ENCODE data around the gene PTPN14. TPM values are rescaled to one million over a fixed set of nuclear protein-coding genes. Genes with fewer than 3 reads are reported as not detected.
"Not testable (repeated sequence)": the region's sequence is repeated elsewhere in the genome, so short reads cannot be mapped to it uniquely, and the experiment has no call there.

PTPN14 gene
- total RNA-seq, 4 donors from 2014 or later, result 4.5 to 9.7 (median 7.1) TPM

DNA sequence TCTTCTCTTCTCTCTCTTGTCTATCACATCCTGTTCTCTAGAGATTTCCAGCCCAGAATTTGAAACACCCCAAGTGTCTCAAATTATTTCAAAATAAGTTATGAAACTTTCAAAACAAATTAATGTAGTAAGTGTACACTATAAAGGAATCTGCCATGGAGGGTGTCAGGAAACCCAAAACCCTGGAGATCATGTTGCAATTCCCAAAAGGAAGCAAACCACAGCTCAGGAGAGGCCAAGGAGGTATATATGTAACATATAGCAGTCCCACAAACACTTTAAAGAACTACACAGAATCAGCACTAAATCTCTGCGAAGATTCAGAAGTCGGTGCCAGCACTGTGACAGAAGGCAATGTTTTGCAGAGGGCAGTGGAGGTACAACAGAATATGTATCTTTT, 26.6 kb downstream of the PTPN14 start:
- no peak for DNase-seq
- TF ChIP-seq EP300 (IDR thresholded peaks at IDR 0.05; ENCODE audit: low read depth), result no peak
- TF ChIP-seq, protein P1, sequence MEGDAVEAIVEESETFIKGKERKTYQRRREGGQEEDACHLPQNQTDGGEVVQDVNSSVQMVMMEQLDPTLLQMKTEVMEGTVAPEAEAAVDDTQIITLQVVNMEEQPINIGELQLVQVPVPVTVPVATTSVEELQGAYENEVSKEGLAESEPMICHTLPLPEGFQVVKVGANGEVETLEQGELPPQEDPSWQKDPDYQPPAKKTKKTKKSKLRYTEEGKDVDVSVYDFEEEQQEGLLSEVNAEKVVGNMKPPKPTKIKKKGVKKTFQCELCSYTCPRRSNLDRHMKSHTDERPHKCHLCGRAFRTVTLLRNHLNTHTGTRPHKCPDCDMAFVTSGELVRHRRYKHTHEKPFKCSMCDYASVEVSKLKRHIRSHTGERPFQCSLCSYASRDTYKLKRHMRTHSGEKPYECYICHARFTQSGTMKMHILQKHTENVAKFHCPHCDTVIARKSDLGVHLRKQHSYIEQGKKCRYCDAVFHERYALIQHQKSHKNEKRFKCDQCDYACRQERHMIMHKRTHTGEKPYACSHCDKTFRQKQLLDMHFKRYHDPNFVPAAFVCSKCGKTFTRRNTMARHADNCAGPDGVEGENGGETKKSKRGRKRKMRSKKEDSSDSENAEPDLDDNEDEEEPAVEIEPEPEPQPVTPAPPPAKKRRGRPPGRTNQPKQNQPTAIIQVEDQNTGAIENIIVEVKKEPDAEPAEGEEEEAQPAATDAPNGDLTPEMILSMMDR (IDR thresholded peaks at IDR 0.05), result no peak
- TF ChIP-seq POLR2A (IDR thresholded peaks at IDR 0.05), result no peak
- no peak for TF ChIP-seq POLR2AphosphoS5 (IDR thresholded peaks at IDR 0.05)
- intact Hi-C loops (cut with DNase I; ENCODE audit: low total_unique reads) (no loop called here), in situ Hi-C loops (cut with MboI; ENCODE audit: low pct_ligation_motif_present in 1 of 4, low pct_unique_long_range_greater_than_20kb in 1 of 4, low sequenced_read_pairs in 3 of 4) (no loop called here)
- Histone ChIP-seq H3K9me3 (no peaks in the 10 kb centered on the region), H3K27ac (no peak overlapping the region), H3K4me1 (peaks cover 0 to 5% (median 0%) of the 10 kb centered on the region in 4 donors), H3K4me3 (no peak overlapping the region), H3K36me3 (no peaks in the 10 kb centered on the region), H3K27me3 (no peaks in the 10 kb centered on the region)
- 65 to 76% methylated on average over 2 of the region's 2 CpGs for WGBS, 2 donors (ENCODE audit: low coverage in 1 of 2)

DNA sequence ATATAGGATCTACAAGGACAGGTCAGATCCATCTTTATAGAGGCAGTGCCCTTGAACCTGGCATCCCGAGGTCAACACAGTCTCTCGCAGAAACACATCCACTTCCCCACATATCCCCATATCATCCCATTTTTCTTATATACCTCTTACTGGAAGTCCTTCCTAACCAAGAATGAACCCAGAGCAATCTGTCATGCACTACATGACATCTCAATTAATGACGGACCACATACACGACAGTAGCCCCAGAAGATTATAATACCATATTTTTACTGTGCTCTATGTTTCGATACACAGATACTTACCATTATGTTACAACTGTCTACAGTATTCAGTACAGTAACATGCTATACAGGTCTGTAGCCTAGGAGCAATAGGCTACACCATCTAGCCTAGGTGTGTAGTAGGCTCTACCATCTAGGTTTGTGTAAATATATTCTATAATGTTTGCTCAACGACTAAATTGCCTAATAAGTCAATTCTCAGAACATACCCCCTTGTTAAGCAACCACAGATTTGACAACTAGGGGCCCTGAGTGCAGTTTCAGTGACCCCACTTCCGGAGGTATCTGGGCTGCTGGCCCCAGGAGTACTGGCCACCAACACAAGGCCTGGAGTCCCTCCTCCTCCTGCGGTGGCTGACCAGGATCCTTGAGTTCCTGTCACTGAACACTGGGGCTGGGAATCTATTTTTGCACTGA, 28.1 kb downstream of the PTPN14 start:
- in situ Hi-C loops (cut with MboI; ENCODE audit: low pct_ligation_motif_present in 1 of 4, low pct_unique_long_range_greater_than_20kb in 1 of 4, low sequenced_read_pairs in 3 of 4), result no loop called here
- H3K27ac ChIP-seq, result no peak overlapping the region
- WGBS, 2 donors (ENCODE audit: low coverage in 1 of 2), result 89 to 90% methylated on average over 6 to 8 of the region's 8 CpGs
- intact Hi-C loops (cut with DNase I; ENCODE audit: low total_unique reads), result no loop called here
- H3K27me3 ChIP-seq, result no peaks in the 10 kb centered on the region
- no peaks in the 10 kb centered on the region for H3K36me3 ChIP-seq
- no peak overlapping the region for H3K4me3 ChIP-seq
- DNase-seq, result no peak
- H3K4me1 ChIP-seq, result peaks cover 0 to 5% (median 0%) of the 10 kb centered on the region in 4 donors
- no peaks in the 10 kb centered on the region for H3K9me3 ChIP-seq
- TF ChIP-seq POLR2A (IDR thresholded peaks at IDR 0.05), result no peak
- no peak for TF ChIP-seq POLR2AphosphoS5 (IDR thresholded peaks at IDR 0.05)
- no peak for TF ChIP-seq EP300 (IDR thresholded peaks at IDR 0.05; ENCODE audit: low read depth)
- TF ChIP-seq, protein P1 (IDR thresholded peaks at IDR 0.05), result no peak

DNA sequence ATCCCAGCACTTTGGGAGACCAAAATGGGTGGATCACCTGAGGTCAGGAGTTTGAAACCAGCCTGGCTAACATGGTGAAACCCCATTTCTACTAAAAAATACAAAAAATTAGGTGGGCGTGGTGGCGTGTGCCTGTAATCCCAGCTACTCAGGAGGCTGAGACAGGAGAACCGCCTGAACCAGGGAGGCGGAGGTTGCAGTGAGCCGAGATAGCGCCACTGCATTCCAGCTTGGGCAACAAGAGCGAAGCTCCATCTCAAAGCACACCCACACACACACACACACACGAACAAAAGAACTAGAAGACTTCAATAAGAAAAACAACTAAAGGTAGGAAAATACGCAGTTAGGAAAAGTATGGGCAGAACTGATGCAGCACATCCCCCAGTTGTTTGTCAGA, 29.9 kb downstream of the PTPN14 start:
- DNase-seq; H3K4me3 ChIP-seq; H3K27me3 ChIP-seq; H3K27ac ChIP-seq; H3K9me3 ChIP-seq; in situ Hi-C loops (cut with MboI; ENCODE audit: low pct_ligation_motif_present in 1 of 4, low pct_unique_long_range_greater_than_20kb in 1 of 4, low sequenced_read_pairs in 3 of 4); intact Hi-C loops (cut with DNase I; ENCODE audit: low total_unique reads); H3K4me1 ChIP-seq; H3K36me3 ChIP-seq: not testable (repeated sequence)
- WGBS, 2 donors (ENCODE audit: low coverage in 1 of 2), result 94 to 97% methylated on average over 9 of the region's 9 CpGs

DNA sequence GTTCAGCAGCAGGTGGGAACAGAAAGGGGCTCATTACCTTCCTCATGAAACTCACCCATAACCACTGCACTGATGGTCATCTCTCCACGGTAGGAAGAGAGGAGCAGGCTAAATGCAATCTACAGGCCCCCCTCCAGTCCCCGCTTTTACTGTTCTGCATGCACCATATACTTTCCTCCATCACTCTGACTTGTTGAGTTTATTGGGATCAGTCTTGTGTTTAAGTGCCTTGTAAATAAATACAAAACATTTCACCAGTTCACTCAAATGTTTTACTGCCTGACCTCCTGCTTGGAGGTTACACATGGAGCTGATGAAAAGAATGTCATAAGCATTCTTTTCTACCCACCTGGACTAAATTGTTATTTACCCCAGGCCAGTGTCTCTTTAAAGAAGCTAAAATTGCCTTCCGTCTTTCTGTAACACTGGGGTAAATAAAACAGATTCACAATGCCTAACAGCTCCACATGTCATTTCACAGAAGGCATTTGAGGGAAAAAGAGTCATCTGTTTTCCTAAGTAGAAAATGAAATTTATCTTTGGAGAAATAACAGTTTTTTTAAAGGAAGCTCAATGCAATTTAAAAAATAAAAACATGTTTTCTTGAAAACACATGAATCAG, 30.7 kb downstream of the PTPN14 start:
- TF ChIP-seq, protein P1 (IDR thresholded peaks at IDR 0.05), result no peak
- no peak for TF ChIP-seq POLR2AphosphoS5 (IDR thresholded peaks at IDR 0.05)
- TF ChIP-seq EP300 (IDR thresholded peaks at IDR 0.05; ENCODE audit: low read depth), result no peak
- no peak for TF ChIP-seq POLR2A (IDR thresholded peaks at IDR 0.05)
- Histone ChIP-seq H3K27me3 (no peaks in the 10 kb centered on the region), H3K9me3 (no peaks in the 10 kb centered on the region), H3K4me3 (no peak overlapping the region), H3K4me1 (peaks cover 0 to 18% (median 7%) of the 10 kb centered on the region in 4 donors), H3K36me3 (no peaks in the 10 kb centered on the region), H3K27ac (no peak overlapping the region)
- 83 to 90% methylated on average over 3 of the region's 3 CpGs for WGBS, 2 donors (ENCODE audit: low coverage in 1 of 2)
- intact Hi-C loops (cut with DNase I; ENCODE audit: low total_unique reads) (no loop called here), in situ Hi-C loops (cut with MboI; ENCODE audit: low pct_ligation_motif_present in 1 of 4, low pct_unique_long_range_greater_than_20kb in 1 of 4, low sequenced_read_pairs in 3 of 4) (no loop called here)
- DNase-seq, result no peak

All from transverse colon (tissue), 4 donors.